ENCODE results near the gene ANP32A.

DNA sequence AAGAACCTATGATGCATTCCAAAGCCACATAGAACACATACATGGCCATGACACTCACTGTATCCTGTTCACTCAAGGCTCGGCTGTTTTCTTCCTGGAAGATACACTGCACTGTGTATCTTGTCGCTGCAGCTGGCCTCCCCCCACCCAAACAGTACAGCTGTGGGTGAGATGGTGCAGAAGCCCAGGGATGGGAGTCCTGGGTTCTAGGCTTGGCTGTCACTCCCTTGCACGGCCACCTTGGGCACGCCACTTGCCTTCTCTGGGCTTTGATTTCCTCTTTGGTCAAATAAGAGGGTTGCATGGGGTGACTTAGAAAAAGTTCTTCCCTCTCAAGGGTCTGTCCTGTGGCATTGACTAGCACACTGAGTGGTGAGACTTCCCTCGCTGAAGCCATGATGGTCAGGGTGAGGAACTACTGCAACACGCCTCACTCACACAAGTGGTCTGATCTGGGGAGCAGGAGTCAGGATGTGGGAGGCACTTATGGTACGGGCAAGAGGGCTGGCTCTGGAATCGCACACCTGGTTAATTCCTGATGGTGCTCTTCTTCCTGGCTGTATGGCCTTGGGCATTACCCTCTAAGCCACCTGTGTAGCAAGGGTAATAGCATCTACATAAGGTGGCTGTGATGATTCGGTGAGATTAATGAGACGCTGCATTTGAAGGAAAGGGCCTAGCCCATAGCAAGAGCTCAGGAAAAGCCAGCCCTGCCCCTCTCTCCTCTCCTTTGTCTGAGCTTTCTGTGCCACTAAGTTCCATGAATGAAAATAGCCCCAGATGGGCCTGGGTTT lies 44.0 kb downstream of the ANP32A start:
- TF ChIP-seq, protein P1, sequence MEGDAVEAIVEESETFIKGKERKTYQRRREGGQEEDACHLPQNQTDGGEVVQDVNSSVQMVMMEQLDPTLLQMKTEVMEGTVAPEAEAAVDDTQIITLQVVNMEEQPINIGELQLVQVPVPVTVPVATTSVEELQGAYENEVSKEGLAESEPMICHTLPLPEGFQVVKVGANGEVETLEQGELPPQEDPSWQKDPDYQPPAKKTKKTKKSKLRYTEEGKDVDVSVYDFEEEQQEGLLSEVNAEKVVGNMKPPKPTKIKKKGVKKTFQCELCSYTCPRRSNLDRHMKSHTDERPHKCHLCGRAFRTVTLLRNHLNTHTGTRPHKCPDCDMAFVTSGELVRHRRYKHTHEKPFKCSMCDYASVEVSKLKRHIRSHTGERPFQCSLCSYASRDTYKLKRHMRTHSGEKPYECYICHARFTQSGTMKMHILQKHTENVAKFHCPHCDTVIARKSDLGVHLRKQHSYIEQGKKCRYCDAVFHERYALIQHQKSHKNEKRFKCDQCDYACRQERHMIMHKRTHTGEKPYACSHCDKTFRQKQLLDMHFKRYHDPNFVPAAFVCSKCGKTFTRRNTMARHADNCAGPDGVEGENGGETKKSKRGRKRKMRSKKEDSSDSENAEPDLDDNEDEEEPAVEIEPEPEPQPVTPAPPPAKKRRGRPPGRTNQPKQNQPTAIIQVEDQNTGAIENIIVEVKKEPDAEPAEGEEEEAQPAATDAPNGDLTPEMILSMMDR (optimal IDR thresholded peaks at IDR 0.05 in 1 of 3, IDR thresholded peaks at IDR 0.05 in 1 of 3, conservative IDR thresholded peaks at IDR 0.05 in 1 of 3; ENCODE audit: extremely low read depth in 1 of 3, insufficient read depth in 2 of 3, low read length in 3 of 3): no peak
- TF ChIP-seq EZH2 (IDR thresholded peaks at IDR 0.05; ENCODE audit: low read length): no peak
